ENCODE measurements around the gene ZMYND10. TPM values are rescaled to one million over a fixed set of nuclear protein-coding genes. Genes with fewer than 3 reads are reported as not detected.

Gene ZMYND10
- total and polyA plus RNA-seq, 9 of the 15 experiments (the other 6 are each of a cell fraction or from before 2014, with no cell fraction given), result 0.20 to 2.8 (median 0.70) TPM

- no peak for TF ChIP-seq ELK1 (CRISPR knock-in tag; IDR thresholded peaks at IDR 0.05)
- TF ChIP-seq HNRNPL (IDR thresholded peaks at IDR 0.05; ENCODE audit: low read depth, low read length), result no peak
- no peak for TF ChIP-seq HSF4 (CRISPR knock-in tag; IDR thresholded peaks at IDR 0.05; ENCODE audit: borderline replicate concordance)
- no peak for TF ChIP-seq ELK3 (CRISPR knock-in tag; IDR thresholded peaks at IDR 0.05)
- no peak for TF ChIP-seq HMG20A (CRISPR knock-in tag; conservative IDR thresholded peaks at IDR 0.05)
- no peak for TF ChIP-seq ZBTB1 (CRISPR knock-in tag; IDR thresholded peaks at IDR 0.05; ENCODE audit: borderline replicate concordance, low read depth)
- no peak for TF ChIP-seq U2AF1 (optimal IDR thresholded peaks at IDR 0.05; ENCODE audit: low read depth, low read length)
- no peak for TF ChIP-seq TAF7 (tag; IDR thresholded peaks at IDR 0.05)
- no peak for TF ChIP-seq SMARCB1 (IDR thresholded peaks at IDR 0.05; ENCODE audit: insufficient read length, low read depth)
- TF ChIP-seq ZNF133 (CRISPR knock-in tag; IDR thresholded peaks at IDR 0.05), result no peak
- TF ChIP-seq ZNF121 (CRISPR knock-in tag; conservative IDR thresholded peaks at IDR 0.05), result no peak
- TF ChIP-seq XRCC5 (IDR thresholded peaks at IDR 0.05; ENCODE audit: low read depth, low read length), result no peak
- no peak for TF ChIP-seq STAG1 (CRISPR knock-in tag; IDR thresholded peaks at IDR 0.05; ENCODE audit: borderline replicate concordance)
- TF ChIP-seq SMAD3 (CRISPR knock-in tag; conservative IDR thresholded peaks at IDR 0.05), result no peak
- no peak; the same call in 1 of the 2 replicates for TF ChIP-seq NFRKB (IDR thresholded peaks at IDR 0.05; ENCODE audit: low read depth)
- Histone ChIP-seq H3K4me3 (peak overlapping the region; percentile 83), H3K9me3 (replicated peaks; ENCODE audit: control insufficient read depth, insufficient read depth, low read depth, low read length) (no peaks in the 10 kb centered on the region), H3K36me3 (ENCODE audit: control insufficient read depth, insufficient read depth, low read length) (peaks cover 19% of the 10 kb centered on the region; the same call in 2 of the 3 replicates), H3K9me1 (ENCODE audit: control insufficient read depth, insufficient read depth, low read length) (no peaks in the 10 kb centered on the region), H4K20me1 (replicated peaks; ENCODE audit: control insufficient read depth, insufficient read depth, low read length) (no peaks in the 10 kb centered on the region), H3K9ac (ENCODE audit: insufficient read depth in 1 of 2, low read depth in 2 of 2, low read length in 2 of 2) (peak overlapping the region; percentile 87 to 94), H3K79me2 (ENCODE audit: control insufficient read depth, insufficient read depth, low read length) (peaks cover 49% of the 10 kb centered on the region), H2AFZ (ENCODE audit: low read depth, low read length) (no peak overlapping the region), H3K27me3 (ENCODE audit: control insufficient read depth in 2 of 2, insufficient read depth in 2 of 2, low read length in 2 of 2) (no peaks in the 10 kb centered on the region), H3K27ac (ENCODE audit: extremely low read depth, low read depth, low read length) (peak overlapping the region; percentile 99), H3K4me2 (ENCODE audit: insufficient read depth, low read length) (peak overlapping the region; percentile 94), H3K4me1 (replicated peaks in 1 of 2; ENCODE audit: control insufficient read depth in 2 of 2, insufficient read depth in 2 of 2, low read length in 2 of 2) (peaks cover 25 to 62% of the 10 kb centered on the region in 2 experiments; a peak in 4 of 5 replicates)
- no TSS peak for BruUV-seq (replicated peaks)
- in situ Hi-C loops (cut with MboI), result no loop called here
- 73% methylated on average over 5 of the region's 6 CpGs for WGBS (ENCODE audit: insufficient coverage, low coverage, missing lambda C conversion rate)
- CTCF ChIA-PET (ENCODE audit: low intra/inter-chr PET ratio), result no interaction called here
- intact Hi-C loops (cut with micrococcal nuclease), result no loop called here
- FAIRE-seq (peak; percentile 23), ATAC-seq (no peak), DNase-seq (ENCODE audit: extremely low read depth in 1 of 4, low spot score in 3 of 4) (no peak)
- POLR2A ChIA-PET, result no interaction called here
These were observed 44.8 kb downstream of the ZMYND10 start for GRCh38 chr3:50300681-50301254.

All from K562 (cell line).